Measurements from ENCODE around the gene MAPRE2. TPM values are rescaled to one million over a fixed set of nuclear protein-coding genes. Genes with fewer than 3 reads are reported as not detected.

MAPRE2 gene
- total RNA-seq, 1 experiment from 2014 or later = 29.4 TPM

GRCh38 chr18:35099911-35100310, 58.7 kb downstream of the MAPRE2 start:
- no peak overlapping the region for H2AK5ac ChIP-seq (ENCODE audit: insufficient read length, low read length)
- no peak overlapping the region for H2BK20ac ChIP-seq (ENCODE audit: low read depth, low read length, poor library complexity, severe bottlenecking)
- H3K79me1 ChIP-seq (ENCODE audit: insufficient read depth, low read depth, low read length, poor library complexity, severe bottlenecking) = no peaks in the 10 kb centered on the region
- H3K27ac Mint-ChIP-seq = no peak overlapping the region
- no peak overlapping the region for H2AFZ ChIP-seq (ENCODE audit: low read length)
- no peaks in the 10 kb centered on the region for H3K9me3 ChIP-seq (ENCODE audit: control insufficient read depth, low read depth, low read length)
- H3K4me3 Mint-ChIP-seq = no peak overlapping the region
- H4K8ac ChIP-seq (replicated peaks; ENCODE audit: insufficient read length, low read depth, low read length) = no peak overlapping the region
- H2BK12ac ChIP-seq (ENCODE audit: insufficient read length, low read depth, low read length) = no peak overlapping the region
- DNase-seq = no peak
- no peak overlapping the region for H3K23ac ChIP-seq (ENCODE audit: insufficient read length, low read depth, low read length)
- H3K18ac ChIP-seq (ENCODE audit: insufficient read length, low read depth, low read length) = no peak overlapping the region
- no peak overlapping the region for H4K5ac ChIP-seq (ENCODE audit: insufficient read length, low read depth, low read length)
- no peak overlapping the region for H2BK5ac ChIP-seq (ENCODE audit: insufficient read length, low read length)
- no peaks in the 10 kb centered on the region for H3K9me3 Mint-ChIP-seq
- H4K91ac ChIP-seq (ENCODE audit: insufficient read length, low read depth, low read length) = no peak overlapping the region
- H3K79me2 ChIP-seq (ENCODE audit: insufficient read depth, low read length) = no peaks in the 10 kb centered on the region
- TF ChIP-seq CTCF (conservative IDR thresholded peaks at IDR 0.05) = no peak
- H3K4ac ChIP-seq (ENCODE audit: low read depth, low read length) = no peak overlapping the region
- H3K4me1 ChIP-seq (ENCODE audit: insufficient read depth, low read length) = no peaks in the 10 kb centered on the region
- no peak overlapping the region for H3K27ac ChIP-seq (ENCODE audit: insufficient read length, low read depth, low read length)
- H3K56ac ChIP-seq (ENCODE audit: insufficient read length, low read depth, low read length) = no peak overlapping the region
- no peaks in the 10 kb centered on the region; a peak in 3 of 7 replicates for H3K36me3 Mint-ChIP-seq (ENCODE audit: insufficient read depth in 1 of 3, low read depth in 3 of 3)
- H3K9ac ChIP-seq (ENCODE audit: extremely low read depth, insufficient read length, low read length) = no peak overlapping the region
- no peak overlapping the region for H3K14ac ChIP-seq (ENCODE audit: insufficient read depth, low read length)
- no peaks in the 10 kb centered on the region for H3K27me3 Mint-ChIP-seq (ENCODE audit: low read depth)
- no peaks in the 10 kb centered on the region for H3K27me3 ChIP-seq (ENCODE audit: insufficient read depth, low read length)
- no peak overlapping the region for H2BK120ac ChIP-seq (ENCODE audit: low read depth, low read length, poor library complexity, severe bottlenecking)
- H3K4me1 Mint-ChIP-seq = no peaks in the 10 kb centered on the region
- no peaks in the 10 kb centered on the region for H3K23me2 ChIP-seq (ENCODE audit: insufficient read length, low read depth, low read length, poor library complexity, severe bottlenecking)
- H3T11ph ChIP-seq (ENCODE audit: low read length) = no peak overlapping the region
- H3K4me2 ChIP-seq (ENCODE audit: insufficient read depth, insufficient read length, low read length) = no peak overlapping the region
- no peak overlapping the region for H2BK15ac ChIP-seq (ENCODE audit: low read depth, low read length)
- H4K20me1 ChIP-seq (ENCODE audit: control insufficient read depth, insufficient read depth, insufficient read length) = no peaks in the 10 kb centered on the region

All from H9 (cell line).